Aorta (tissue), 5 donors: ENCODE results near the gene VAV2. TPM values are rescaled to one million over a fixed set of nuclear protein-coding genes. Genes with fewer than 3 reads are reported as not detected.
A peak's percentile ranks its signal among the peaks of the same experiment; 100 is the strongest.

ENCODE experiments used
- ATAC-seq: fragments of 200-7000 bp; cut with Tn5 transposase; one replicate; pipeline ENCODE4 v1.9.1; 2022; ENCODE audit warnings: moderate library complexity; ENCODE audit not compliant: low FRiP score
- DNase-seq, 2 donors: peaks; one replicate each; pipeline ENCODE4 v3.0.0-alpha.2; 2020
- H3K27ac ChIP-seq, 2 donors: one replicate each; pipeline ENCODE4 v1.5.1; 2013; ENCODE audit warnings: low read length in 2 of 2, mild to moderate bottlenecking in 2 of 2, moderate library complexity in 2 of 2, control low read depth in 1 of 2, inconsistent platforms in 1 of 2, low read depth in 1 of 2
- H3K27me3 ChIP-seq, 2 donors: one replicate each; pipeline ENCODE4 v1.6.1; 2013; ENCODE audit warnings: control low read depth in 1 of 2, low read length in 1 of 2, mild to moderate bottlenecking in 1 of 2, moderate library complexity in 1 of 2; ENCODE audit not compliant: insufficient read depth in 2 of 2, control insufficient read depth in 1 of 2
- H3K36me3 ChIP-seq, 2 donors: one replicate each; pipeline ENCODE4 v1.6.1; 2013; ENCODE audit warnings: control low read depth in 1 of 2, low read length in 1 of 2, mild to moderate bottlenecking in 1 of 2; ENCODE audit not compliant: insufficient read depth in 2 of 2, control insufficient read depth in 1 of 2
- H3K4me1 ChIP-seq, 2 donors: one replicate each; pipeline ENCODE4 v1.6.1; 2013; ENCODE audit warnings: low read length in 2 of 2, control low read depth in 1 of 2, mild to moderate bottlenecking in 1 of 2, moderate library complexity in 1 of 2; ENCODE audit not compliant: insufficient read depth in 2 of 2, control insufficient read depth in 1 of 2
- H3K4me3 ChIP-seq, 2 donors: one replicate each; pipeline ENCODE4 v1.5.1; 2013; ENCODE audit warnings: low read length in 2 of 2, control low read depth in 1 of 2, mild to moderate bottlenecking in 1 of 2
- H3K9me3 ChIP-seq: one replicate; pipeline ENCODE4 v1.6.1; 2013; ENCODE audit warnings: mild to moderate bottlenecking, low read length; ENCODE audit not compliant: control insufficient read depth
- WGBS, 2 donors: extraction: QIAGEN DNeasy Blood & Tissue Kit; methylation state at CpG; one replicate each; pipeline ENCODE4 v1.1.7; 2013; 5-methylcytosine and 5-hydroxymethylcytosine counted together
- intact Hi-C, 2 donors: fragments of 100-400 bp; cut with DNase I; formaldehyde crosslinking; loops; one replicate each; pipeline versions ENCODE4 v1.14.2 to v1.15.0; 2022
- polyA plus RNA-seq, 2 donors: library from polyadenylated mRNA; stranded (reverse); fragments of 200-250 nt; gene quantifications; one replicate each; pipeline ENCODE4 v1.2.3, GENCODE V29; 2013
- total RNA-seq, 2 donors: library from RNA; stranded (reverse); fragmentation: NEBNext Ultra II Directional; extraction: Animal tissue kit (Norgen Biotek cat#: 25700); gene quantifications; one replicate each; pipeline ENCODE4 v1.2.1, GENCODE V29; 2021
- donor health status: healthy with polysubstance abuse.
- donor health status: Bipolar disorder and iron deficiency.
- donor health status: DM: no; HTN: no; CAD: no.
- donor health status: DM: no; HTN: no; CAD: no.
- donor health status: DM: yes; HTN: yes; CAD: no.

The VAV2 gene
- total and polyA plus RNA-seq, 4 donors: 9.0 to 25.4 (median 11.8) TPM

GRCh38 chr9:133828338-133828997 lies 163.7 kb downstream of the VAV2 start:
- Histone ChIP-seq H3K36me3 (no peaks in the 10 kb centered on the region), H3K27me3 (no peaks in the 10 kb centered on the region), H3K9me3 (no peaks in the 10 kb centered on the region), H3K27ac (no peak overlapping the region), H3K4me1 (no peaks in the 10 kb centered on the region), H3K4me3 (no peak overlapping the region)
- WGBS, 2 donors: 90 to 91% methylated on average over 16 to 20 of the region's 25 CpGs
- ATAC-seq (no peak), DNase-seq (no peak)
- intact Hi-C loops: no loop called here

GRCh38 chr9:133826289-133827085 lies 165.6 kb downstream of the VAV2 start:
- Histone ChIP-seq H3K36me3 (no peaks in the 10 kb centered on the region), H3K9me3 (no peaks in the 10 kb centered on the region), H3K27ac (no peak overlapping the region), H3K4me1 (no peaks in the 10 kb centered on the region), H3K4me3 (no peak overlapping the region), H3K27me3 (no peaks in the 10 kb centered on the region)
- WGBS, 2 donors: 87 to 92% methylated on average over 22 of the region's 22 CpGs
- no peak for DNase-seq
- ATAC-seq: peak; percentile 42
- intact Hi-C loops: no loop called here

- intact Hi-C loops: no loop called here
- H3K27ac ChIP-seq: no peak overlapping the region
- no peaks in the 10 kb centered on the region for H3K36me3 ChIP-seq
- H3K27me3 ChIP-seq: no peaks in the 10 kb centered on the region
- H3K9me3 ChIP-seq: no peaks in the 10 kb centered on the region
- WGBS, 2 donors: 76 to 87% methylated on average over 17 of the region's 17 CpGs
- DNase-seq: no peak
- ATAC-seq: no peak
- H3K4me3 ChIP-seq: no peak overlapping the region
- H3K4me1 ChIP-seq: no peaks in the 10 kb centered on the region
Observed at GRCh38 chr9:133825555-133826218, 166.4 kb downstream of the VAV2 start.

GRCh38 chr9:133824802-133825186 lies 167.3 kb downstream of the VAV2 start:
- no peaks in the 10 kb centered on the region for H3K4me1 ChIP-seq
- no peak overlapping the region for H3K4me3 ChIP-seq
- no peaks in the 10 kb centered on the region for H3K27me3 ChIP-seq
- no peaks in the 10 kb centered on the region for H3K9me3 ChIP-seq
- H3K27ac ChIP-seq: no peak overlapping the region
- 82 to 87% methylated on average over 13 to 15 of the region's 15 CpGs for WGBS, 2 donors
- intact Hi-C loops: no loop called here
- ATAC-seq (no peak), DNase-seq (no peak)
- no peaks in the 10 kb centered on the region for H3K36me3 ChIP-seq

GRCh38 chr9:133824106-133824801 lies 167.9 kb downstream of the VAV2 start:
- intact Hi-C loops: no loop called here
- DNase-seq: no peak
- H3K4me1 ChIP-seq: no peaks in the 10 kb centered on the region

GRCh38 chr9:133823189-133824105 lies 168.7 kb downstream of the VAV2 start:
- intact Hi-C loops: no loop called here
- Histone ChIP-seq H3K4me3 (no peak overlapping the region), H3K4me1 (no peaks in the 10 kb centered on the region), H3K27ac (no peak overlapping the region), H3K36me3 (no peaks in the 10 kb centered on the region), H3K27me3 (no peaks in the 10 kb centered on the region), H3K9me3 (no peaks in the 10 kb centered on the region)
- DNase-seq (no peak), ATAC-seq (no peak)
- 86 to 88% methylated on average over 29 of the region's 29 CpGs for WGBS, 2 donors

More at GRCh38 chr9:133824106-133824801, 167.9 kb downstream of the VAV2 start:
- no peaks in the 10 kb centered on the region for H3K27me3 ChIP-seq
- no peaks in the 10 kb centered on the region for H3K36me3 ChIP-seq
- WGBS, 2 donors: 81 to 85% methylated on average over 14 of the region's 14 CpGs
- no peaks in the 10 kb centered on the region for H3K9me3 ChIP-seq
- no peak overlapping the region for H3K4me3 ChIP-seq
- no peak for ATAC-seq
- H3K27ac ChIP-seq: no peak overlapping the region

GRCh38 chr9:133822430-133823065 lies 169.6 kb downstream of the VAV2 start:
- H3K9me3 ChIP-seq: no peaks in the 10 kb centered on the region
- no peaks in the 10 kb centered on the region for H3K27me3 ChIP-seq
- H3K4me1 ChIP-seq: no peaks in the 10 kb centered on the region
- no peak overlapping the region for H3K4me3 ChIP-seq
- H3K36me3 ChIP-seq: no peaks in the 10 kb centered on the region
- ATAC-seq (no peak), DNase-seq (no peak)
- 95 to 96% methylated on average over 16 of the region's 16 CpGs for WGBS, 2 donors
- intact Hi-C loops: no loop called here
- H3K27ac ChIP-seq: no peak overlapping the region
